Neural cell (in vitro differentiated cells): ENCODE measurements around the gene C11orf21. TPM values are rescaled to one million over a fixed set of nuclear protein-coding genes. Genes with fewer than 3 reads are reported as not detected.
"Not testable (repeated sequence)": the region's sequence is repeated elsewhere in the genome, so short reads cannot be mapped to it uniquely, and the experiment has no call there.

Experiments
- H2AFZ ChIP-seq: fragments of 200-600, 300-800 bp; sonication (generic), shearing (Covaris generic); 2 replicates; pipeline ENCODE4 v1.6.0; 2014; ENCODE audit warnings: low read depth, mild to moderate bottlenecking, antibody characterized with exemption, low read length, moderate library complexity
- H3F3A ChIP-seq: fragments of 200-600 bp; shearing (Covaris generic); 2 replicates; pipeline ENCODE4 v1.6.1; 2016; ENCODE audit warnings: mild to moderate bottlenecking, moderate library complexity, mixed read lengths, antibody characterized with exemption, low read length; ENCODE audit not compliant: insufficient read depth, poor library complexity, severe bottlenecking
- H3K27ac ChIP-seq: fragments of 200-600, 300-800 bp; sonication (generic), shearing (Covaris generic); 2 replicates; pipeline ENCODE4 v1.5.1; 2014; ENCODE audit warnings: mild to moderate bottlenecking, low read length, moderate library complexity
- H3K27me3 ChIP-seq: fragments of 300-800, 200-600 bp; sonication (generic), shearing (Covaris generic); 2 replicates; pipeline ENCODE4 v1.6.0; 2014; ENCODE audit warnings: mild to moderate bottlenecking, low read depth, low read length, moderate library complexity; ENCODE audit not compliant: insufficient read depth
- H3K36me3 ChIP-seq: fragments of 300-800, 200-600 bp; sonication (generic), shearing (Covaris generic); 2 replicates; pipeline ENCODE4 v1.5.1; 2014; ENCODE audit warnings: mild to moderate bottlenecking, antibody characterized with exemption, low read length, moderate library complexity; ENCODE audit not compliant: insufficient read depth
- H3K4me2 ChIP-seq: fragments of 300-800, 200-600 bp; sonication (generic), shearing (Covaris generic); 2 replicates; pipeline ENCODE4 v1.6.0; 2014; ENCODE audit warnings: mild to moderate bottlenecking, low read length
- H3K4me3 ChIP-seq: fragments of 300-800, 200-600 bp; sonication (generic), shearing (Covaris generic); 2 replicates; pipeline ENCODE4 v1.5.1; 2014; ENCODE audit warnings: mild to moderate bottlenecking, low read length, moderate library complexity
- H3K79me2 ChIP-seq: fragments of 200-600 bp; shearing (Covaris generic); replicated peaks from 2 replicates; pipeline ENCODE4 v1.6.0; 2014; ENCODE audit warnings: mild to moderate bottlenecking, low read length, moderate library complexity; ENCODE audit not compliant: insufficient read depth
- H3K9ac ChIP-seq: fragments of 300-800, 200-600 bp; sonication (generic), shearing (Covaris generic); 2 replicates; pipeline ENCODE4 v1.6.1; 2016; ENCODE audit warnings: mild to moderate bottlenecking, low read length, mixed read lengths
- H3K9me2 ChIP-seq: fragments of 200-600 bp; shearing (Covaris generic); 2 replicates; pipeline ENCODE4 v1.6.1; 2016; ENCODE audit warnings: mild to moderate bottlenecking, low read length, mixed read lengths; ENCODE audit not compliant: insufficient read depth
- H3K9me3 ChIP-seq: fragments of 200-600, 300-800 bp; sonication (generic), shearing (Covaris generic); 2 replicates; pipeline ENCODE4 v1.6.1; 2016; ENCODE audit warnings: mild to moderate bottlenecking, mixed run types, low read length, moderate library complexity, mixed read lengths
- H4K20me1 ChIP-seq: fragments of 200-600 bp; shearing (Covaris generic); 2 replicates; pipeline ENCODE4 v1.6.1; 2016; ENCODE audit warnings: mild to moderate bottlenecking, mixed run types; ENCODE audit not compliant: insufficient read depth
- EZH2 ChIP-seq: fragments of 200-600, 300-800 bp; shearing (Covaris generic), sonication (generic); IDR thresholded peaks from 2 replicates; pipeline ENCODE4 v1.6.1; 2014; ENCODE audit warnings: antibody characterized with exemption, low read length, borderline replicate concordance, mild to moderate bottlenecking; ENCODE audit not compliant: insufficient read depth, poor library complexity, severe bottlenecking
- MXI1 ChIP-seq: fragments of 450-650 bp; conservative IDR thresholded peaks from 2 replicates; pipeline ENCODE4 v1.6.1; 2014; ENCODE audit warnings: antibody characterized with exemption, mild to moderate bottlenecking; ENCODE audit not compliant: poor library complexity, severe bottlenecking
- POLR2AphosphoS5 ChIP-seq: IDR thresholded peaks from 2 replicates; pipeline ENCODE4 v1.6.1; 2012
- REST ChIP-seq: IDR thresholded peaks from 2 replicates; pipeline ENCODE4 v1.6.1; 2012; ENCODE audit warnings: borderline replicate concordance
- SMC3 ChIP-seq: fragments of 450-650 bp; conservative IDR thresholded peaks from 2 replicates; pipeline ENCODE4 v1.6.1; 2014; ENCODE audit warnings: antibody characterized with exemption, mild to moderate bottlenecking, moderate library complexity; ENCODE audit not compliant: poor library complexity
- TAF1 ChIP-seq: IDR thresholded peaks from 2 replicates; pipeline ENCODE4 v1.6.1; 2012; ENCODE audit warnings: low read depth
- polyA plus RNA-seq: library from polyadenylated mRNA; depleted of rRNA; stranded (reverse); fragments of >200 nt; gene quantifications from 2 replicates; pipeline ENCODE4 v1.2.3, GENCODE V29; 2014

Gene C11orf21
- polyA plus RNA-seq, 1 donor from 2014 or later, result not detected

- H3K36me3 ChIP-seq, result no peaks in the 10 kb centered on the region
These were observed 40.8 kb upstream of the C11orf21 start for GRCh38 chr11:2342557-2342956.

GRCh38 chr11:2338760-2339159 is 37.0 kb upstream of the C11orf21 start:
- not testable (repeated sequence) for H3K79me2 ChIP-seq, H3K9me2 ChIP-seq, H3K27me3 ChIP-seq, H3F3A ChIP-seq, H3K4me2 ChIP-seq, H3K36me3 ChIP-seq, H4K20me1 ChIP-seq, H3K4me3 ChIP-seq, H3K9ac ChIP-seq, H3K9me3 ChIP-seq, H2AFZ ChIP-seq, H3K27ac ChIP-seq

More at GRCh38 chr11:2342557-2342956, 40.8 kb upstream of the C11orf21 start:
- TF ChIP-seq TAF1, result no peak
- no peak for TF ChIP-seq SMC3
- no peak for TF ChIP-seq MXI1
- no peak for TF ChIP-seq REST
- TF ChIP-seq POLR2AphosphoS5, result no peak
- TF ChIP-seq EZH2, result no peak
- no peak overlapping the region for H3K27ac ChIP-seq
- H4K20me1 ChIP-seq, result no peaks in the 10 kb centered on the region
- H3K4me2 ChIP-seq, result no peak overlapping the region
- H3F3A ChIP-seq, result no peaks in the 10 kb centered on the region
- H2AFZ ChIP-seq, result no peak overlapping the region
- no peaks in the 10 kb centered on the region for H3K27me3 ChIP-seq
- H3K9ac ChIP-seq, result no peak overlapping the region
- no peak overlapping the region for H3K4me3 ChIP-seq
- H3K9me2 ChIP-seq, result no peaks in the 10 kb centered on the region
- H3K9me3 ChIP-seq, result peaks cover 4% of the 10 kb centered on the region
- H3K79me2 ChIP-seq, result no peaks in the 10 kb centered on the region

GRCh38 chr11:2335286-2335685 is 33.6 kb upstream of the C11orf21 start:
- not testable (repeated sequence) for H3K79me2 ChIP-seq, H3K27me3 ChIP-seq, H3K9ac ChIP-seq, H3K36me3 ChIP-seq, H3K9me3 ChIP-seq, H4K20me1 ChIP-seq, H3F3A ChIP-seq, H3K9me2 ChIP-seq, H2AFZ ChIP-seq, H3K4me3 ChIP-seq, H3K4me2 ChIP-seq, H3K27ac ChIP-seq

GRCh38 chr11:2333486-2334205 is 31.9 kb upstream of the C11orf21 start:
- not testable (repeated sequence) for H3K9me3 ChIP-seq, H3F3A ChIP-seq, H2AFZ ChIP-seq, H3K79me2 ChIP-seq, H4K20me1 ChIP-seq, H3K27me3 ChIP-seq, H3K9ac ChIP-seq, H3K36me3 ChIP-seq, H3K4me3 ChIP-seq, H3K9me2 ChIP-seq, H3K27ac ChIP-seq, H3K4me2 ChIP-seq

GRCh38 chr11:2332569-2332968 is 30.9 kb upstream of the C11orf21 start:
- not testable (repeated sequence) for H3K27ac ChIP-seq, H3K9me3 ChIP-seq, H3K9me2 ChIP-seq, H3K27me3 ChIP-seq, H3K36me3 ChIP-seq, H3K79me2 ChIP-seq, H2AFZ ChIP-seq, H3K4me3 ChIP-seq, H3K4me2 ChIP-seq, H4K20me1 ChIP-seq, H3K9ac ChIP-seq, H3F3A ChIP-seq
